Tibial nerve (tissue), 4 donors: ENCODE data around the gene MBD5. TPM values are rescaled to one million over a fixed set of nuclear protein-coding genes. Genes with fewer than 3 reads are reported as not detected.

Experiments
- DNase-seq, 2 donors: peaks; one replicate each; pipeline ENCODE4 v3.0.0-alpha.2; 2019; ENCODE audit warnings: low spot score in 2 of 2
- H3K27ac ChIP-seq, 4 donors: fragments of 200-600 bp; sonication (generic) in 3 of 4; one replicate each; pipeline ENCODE4 v1.5.1; 2017 to 2019; ENCODE audit warnings: mild to moderate bottlenecking in 1 of 4
- H3K27me3 ChIP-seq, 2 donors: fragments of 200-600 bp; sonication (generic) in 1 of 2; one replicate each; pipeline versions ENCODE4 v1.5.1 to v1.6.0; 2017 to 2019
- H3K36me3 ChIP-seq, 3 donors: fragments of 200-600 bp; sonication (generic); one replicate each; pipeline ENCODE4 v1.5.1; 2018 to 2019
- H3K4me1 ChIP-seq, 4 donors: fragments of 200-600 bp; sonication (generic) in 3 of 4; one replicate each; pipeline ENCODE4 v1.5.1; 2017 to 2019
- H3K4me3 ChIP-seq, 4 donors: fragments of 200-600 bp; sonication (generic) in 3 of 4; one replicate each; pipeline ENCODE4 v1.5.1; 2017 to 2019; ENCODE audit warnings: mild to moderate bottlenecking in 1 of 4, moderate library complexity in 1 of 4
- H3K9me3 ChIP-seq, 4 donors: fragments of 200-600 bp; sonication (generic) in 3 of 4; one replicate each; pipeline ENCODE4 v1.5.1; 2017 to 2019
- CTCF ChIP-seq, 5 experiments: fragments of 200-600 bp in 3 of 5; fragments of 450-650 bp in 2 of 5; sonication (generic) in 3 of 5; IDR thresholded peaks; one replicate each; pipeline ENCODE4 v1.5.1; 2016 to 2019; ENCODE audit warnings: antibody characterized with exemption in 5 of 5, mild to moderate bottlenecking in 3 of 5, moderate library complexity in 2 of 5
- EP300 ChIP-seq, 2 donors: sonication (generic); formaldehyde crosslinking; IDR thresholded peaks; one replicate each; pipeline ENCODE4 v1.6.1; 2017; ENCODE audit warnings: antibody characterized with exemption in 2 of 2, mild to moderate bottlenecking in 1 of 2
- POLR2A ChIP-seq, 2 donors: fragments of 450-650 bp; IDR thresholded peaks; one replicate each; pipeline ENCODE4 v1.6.1; 2017; ENCODE audit warnings: antibody characterized with exemption in 2 of 2, mild to moderate bottlenecking in 2 of 2, moderate library complexity in 2 of 2
- WGBS, 2 donors: methylation state at CpG; one replicate each; pipeline ENCODE4 v1.1.5; 2018; 5-methylcytosine and 5-hydroxymethylcytosine counted together
- total RNA-seq, 4 donors: library from RNA; depleted of rRNA; stranded (reverse); fragments of >200 nt; gene quantifications; one replicate each; pipeline ENCODE4 v1.1.0, GENCODE V29; 2016

The MBD5 gene
- total RNA-seq, 4 donors from 2014 or later: 28.5 to 46.5 (median 40.9) TPM

- H3K9me3 ChIP-seq: peaks cover 0 to 3% (median 0%) of the 10 kb centered on the region in 4 donors
- H3K4me3 ChIP-seq: no peak overlapping the region
- DNase-seq: no peak
- H3K4me1 ChIP-seq: peaks cover 0 to 5% (median 0%) of the 10 kb centered on the region in 4 donors
- H3K27ac ChIP-seq: no peak overlapping the region
- peaks cover 0 to 7% (median 0%) of the 10 kb centered on the region in 3 donors for H3K36me3 ChIP-seq
- H3K27me3 ChIP-seq: no peaks in the 10 kb centered on the region
- TF ChIP-seq EP300 (IDR thresholded peaks at IDR 0.05) (no peak), POLR2A (IDR thresholded peaks at IDR 0.05) (no peak), CTCF (IDR thresholded peaks at IDR 0.05) (no peak)
These were observed 28.4 kb downstream of the MBD5 start for GRCh38 chr2:148049284-148049683.

GRCh38 chr2:148052687-148053086 is 31.8 kb downstream of the MBD5 start:
- H3K4me3 ChIP-seq: no peak overlapping the region
- WGBS, 2 donors: 95 to 96% methylated on average over 3 of the region's 3 CpGs
- H3K27me3 ChIP-seq: no peaks in the 10 kb centered on the region

GRCh38 chr2:148058641-148059040 is 37.8 kb downstream of the MBD5 start:
- peaks cover 0 to 14% (median 0%) of the 10 kb centered on the region in 3 donors for H3K36me3 ChIP-seq
- 51 to 52% methylated on average over 1 of the region's 1 CpG for WGBS, 2 donors

More at GRCh38 chr2:148052687-148053086, 31.8 kb downstream of the MBD5 start:
- TF ChIP-seq POLR2A (IDR thresholded peaks at IDR 0.05) (no peak), EP300 (IDR thresholded peaks at IDR 0.05) (no peak), CTCF (IDR thresholded peaks at IDR 0.05) (no peak)
- Histone ChIP-seq H3K27ac (no peak overlapping the region), H3K9me3 (peaks cover 0 to 3% (median 0%) of the 10 kb centered on the region in 4 donors), H3K4me1 (peaks cover 0 to 5% (median 0%) of the 10 kb centered on the region in 4 donors), H3K36me3 (peaks cover 0 to 11% (median 0%) of the 10 kb centered on the region in 3 donors)
- DNase-seq: no peak

GRCh38 chr2:148063633-148064032 is 42.7 kb downstream of the MBD5 start:
- no peaks in the 10 kb centered on the region for H3K27me3 ChIP-seq
- H3K9me3 ChIP-seq: no peaks in the 10 kb centered on the region
- TF ChIP-seq CTCF (IDR thresholded peaks at IDR 0.05) (no peak), EP300 (IDR thresholded peaks at IDR 0.05) (no peak), POLR2A (IDR thresholded peaks at IDR 0.05) (no peak)
- H3K36me3 ChIP-seq: peaks cover 0 to 4% (median 0%) of the 10 kb centered on the region in 3 donors
- no peak overlapping the region for H3K4me3 ChIP-seq
- 61 to 68% methylated on average over 2 of the region's 2 CpGs for WGBS, 2 donors
- DNase-seq: no peak
- no peaks in the 10 kb centered on the region for H3K4me1 ChIP-seq
- H3K27ac ChIP-seq: no peak overlapping the region

More at GRCh38 chr2:148058641-148059040, 37.8 kb downstream of the MBD5 start:
- H3K4me3 ChIP-seq: no peak overlapping the region
- H3K4me1 ChIP-seq: no peaks in the 10 kb centered on the region
- DNase-seq: no peak
- no peak for TF ChIP-seq CTCF (IDR thresholded peaks at IDR 0.05)
- no peak for TF ChIP-seq EP300 (IDR thresholded peaks at IDR 0.05)
- TF ChIP-seq POLR2A (IDR thresholded peaks at IDR 0.05): no peak
- H3K27me3 ChIP-seq: no peaks in the 10 kb centered on the region
- H3K27ac ChIP-seq: no peak overlapping the region
- no peaks in the 10 kb centered on the region for H3K9me3 ChIP-seq

- WGBS, 2 donors: 96 to 97% methylated on average over 6 of the region's 6 CpGs
- H3K4me1 ChIP-seq: no peaks in the 10 kb centered on the region
- H3K36me3 ChIP-seq: no peaks in the 10 kb centered on the region
- DNase-seq: no peak
- no peak overlapping the region for H3K27ac ChIP-seq
- TF ChIP-seq CTCF (IDR thresholded peaks at IDR 0.05) (no peak), POLR2A (IDR thresholded peaks at IDR 0.05) (no peak), EP300 (IDR thresholded peaks at IDR 0.05) (no peak)
- H3K9me3 ChIP-seq: no peaks in the 10 kb centered on the region
- H3K27me3 ChIP-seq: no peaks in the 10 kb centered on the region
- H3K4me3 ChIP-seq: no peak overlapping the region
These were observed 45.0 kb downstream of the MBD5 start for GRCh38 chr2:148065936-148066335.
